HG02938 (cell line): ENCODE results near the gene SLC1A4.

Source experiments
- ATAC-seq: cut with Tn5 transposase; IDR thresholded peaks from one replicate; pipeline ENCODE4 v1.9.1; 2021; ENCODE audit warnings: mild to moderate bottlenecking, moderate library complexity; ENCODE audit not compliant: unreplicated experiment

The SLC1A4 gene

DNA sequence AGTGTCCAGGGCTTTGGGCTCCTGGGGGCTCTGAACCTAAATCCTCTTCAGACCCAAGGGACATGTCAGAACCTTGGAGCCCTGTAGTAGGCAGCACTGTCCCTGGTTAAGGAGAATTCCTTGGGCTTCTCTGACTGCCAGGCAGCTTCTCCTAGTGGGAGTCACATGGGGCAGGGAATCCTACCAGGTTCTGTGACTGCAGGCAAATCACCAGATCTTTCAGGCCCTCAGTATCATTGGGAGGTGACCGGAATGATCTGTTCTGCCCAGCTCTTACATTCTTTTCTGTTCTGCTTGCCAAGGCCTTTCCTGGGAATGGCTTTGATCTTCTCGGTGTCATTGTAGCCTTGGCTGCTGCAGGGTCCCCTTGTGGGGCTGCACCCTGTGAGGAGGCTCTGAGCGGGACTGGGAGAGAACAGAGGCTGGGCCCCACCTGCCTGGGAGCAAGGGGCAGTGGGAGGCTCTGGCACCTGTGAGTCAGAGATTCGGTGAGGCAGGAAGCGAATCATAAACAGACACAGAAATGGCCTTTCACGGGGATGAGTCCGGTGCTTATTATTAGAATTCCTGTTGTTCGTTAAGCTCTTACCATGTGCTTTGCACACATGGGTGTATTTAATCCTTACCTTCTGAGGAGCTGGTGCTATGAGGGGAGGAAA, 81.1 kb downstream of the SLC1A4 start:
- ATAC-seq, result no peak

DNA sequence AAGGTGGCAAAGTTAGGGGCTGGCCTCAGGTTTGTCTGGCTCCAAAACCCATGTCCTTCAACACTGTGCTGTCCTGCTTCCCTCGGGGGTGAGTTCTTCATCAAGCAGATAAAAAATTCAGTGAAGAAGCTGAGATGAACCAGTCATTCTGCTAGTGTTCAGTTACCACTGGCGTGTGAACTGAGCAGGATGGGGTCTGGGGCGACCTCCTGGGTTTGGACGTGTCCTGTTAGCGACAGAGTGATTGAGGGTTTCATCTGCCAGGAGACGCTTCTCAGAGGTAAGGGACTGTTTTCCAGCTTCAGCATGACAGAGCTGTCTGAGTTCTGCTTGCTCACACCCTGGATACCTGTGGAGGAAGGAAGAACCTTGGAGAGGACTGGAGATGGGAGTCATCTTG, 81.7 kb downstream of the SLC1A4 start:
- ATAC-seq, result no peak

DNA sequence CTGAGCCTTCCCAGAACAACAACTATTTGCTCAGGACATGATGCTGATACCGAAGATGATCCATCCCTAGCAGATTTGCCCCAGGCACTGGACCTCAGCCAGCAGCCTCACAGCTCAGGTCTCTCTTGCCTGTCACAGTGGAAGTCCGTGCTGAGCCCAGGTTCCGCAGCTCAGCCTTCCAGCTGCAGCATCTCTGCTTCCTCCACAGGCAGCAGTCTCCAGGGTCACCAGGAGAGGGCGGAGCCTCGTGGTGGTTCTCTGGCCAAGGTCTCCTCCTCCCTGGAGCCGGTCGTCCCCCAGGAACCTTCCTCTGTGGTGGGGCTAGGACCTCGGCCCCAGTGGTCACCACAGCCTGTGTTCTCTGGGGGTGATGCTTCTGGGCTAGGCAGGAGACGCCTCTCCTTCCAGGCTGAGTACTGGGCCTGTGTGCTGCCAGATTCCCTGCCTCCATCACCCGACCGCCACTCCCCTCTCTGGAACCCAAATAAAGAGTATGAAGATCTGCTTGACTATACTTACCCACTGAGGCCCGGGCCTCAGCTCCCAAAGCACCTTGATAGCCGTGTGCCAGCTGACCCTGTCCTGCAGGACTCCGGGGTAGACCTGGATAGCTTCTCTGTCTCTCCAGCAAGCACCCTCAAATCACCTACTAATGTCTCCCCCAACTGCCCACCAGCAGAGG, 82.4 kb downstream of the SLC1A4 start:
- ATAC-seq, result no peak

DNA sequence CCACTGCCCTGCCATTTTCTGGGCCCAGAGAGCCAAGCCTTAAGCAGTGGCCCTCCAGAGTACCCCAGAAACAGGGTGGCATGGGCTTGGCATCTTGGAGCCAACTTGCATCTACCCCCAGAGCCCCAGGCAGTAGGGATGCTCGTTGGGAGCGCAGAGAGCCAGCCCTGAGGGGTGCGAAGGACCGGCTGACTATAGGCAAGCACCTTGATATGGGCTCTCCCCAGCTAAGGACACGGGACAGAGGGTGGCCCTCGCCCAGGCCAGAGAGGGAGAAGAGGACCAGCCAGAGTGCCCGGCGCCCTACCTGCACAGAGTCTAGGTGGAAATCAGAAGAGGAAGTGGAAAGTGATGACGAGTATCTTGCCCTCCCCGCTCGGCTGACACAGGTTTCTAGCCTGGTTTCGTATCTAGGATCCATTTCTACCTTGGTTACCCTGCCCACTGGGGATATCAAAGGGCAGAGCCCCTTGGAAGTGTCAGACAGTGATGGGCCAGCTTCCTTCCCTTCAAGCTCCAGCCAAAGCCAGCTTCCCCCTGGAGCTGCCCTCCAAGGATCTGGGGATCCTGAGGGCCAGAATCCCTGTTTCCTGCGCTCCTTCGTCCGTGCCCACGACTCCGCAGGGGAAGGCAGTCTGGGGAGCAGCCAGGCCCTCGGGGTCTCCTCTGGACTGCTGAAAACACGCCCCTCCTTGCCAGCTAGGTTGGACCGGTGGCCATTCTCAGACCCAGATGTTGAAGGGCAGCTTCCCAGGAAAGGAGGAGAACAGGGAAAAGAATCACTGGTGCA, 83.2 kb downstream of the SLC1A4 start:
- peak; percentile 64 for ATAC-seq
